ENCODE measurements around the gene CARS1. TPM values are rescaled to one million over a fixed set of nuclear protein-coding genes. Genes with fewer than 3 reads are reported as not detected.
A peak's percentile ranks its signal among the peaks of the same experiment; 100 is the strongest.

Gene CARS1
- total RNA-seq, 6 donors from 2014 or later = 28.9 to 54.1 (median 43.0) TPM

GRCh38 chr11:3016861-3017260 lies 40.4 kb downstream of the CARS1 start:
- no peak for ATAC-seq (ENCODE audit: low FRiP score in 2 of 2)
- Histone ChIP-seq H3K27me3 (no peaks in the 10 kb centered on the region), H3K9me3 (no peaks in the 10 kb centered on the region), H3K4me3 (no peak overlapping the region), H3K27ac (no peak overlapping the region), H3K4me1 (peaks cover 0 to under 1% (median 0%) of the 10 kb centered on the region in 4 donors), H3K36me3 (peaks cover 35 to 93% (median 73%) of the 10 kb centered on the region in 4 donors)
- DNase-seq = no peak
- 96% methylated on average over 10 to 11 of the region's 11 CpGs for WGBS, 2 donors
- TF ChIP-seq CTCF (IDR thresholded peaks at IDR 0.05) (no peak), POLR2AphosphoS5 (IDR thresholded peaks at IDR 0.05) (no peak), EP300 (IDR thresholded peaks at IDR 0.05) (no peak), POLR2A (IDR thresholded peaks at IDR 0.05) (no peak)

GRCh38 chr11:3015796-3016195 lies 41.4 kb downstream of the CARS1 start:
- peaks cover 39 to 99% (median 82%) of the 10 kb centered on the region in 4 donors for H3K36me3 ChIP-seq
- no peak overlapping the region for H3K27ac ChIP-seq
- H3K4me1 ChIP-seq = no peaks in the 10 kb centered on the region
- no peak for ATAC-seq (ENCODE audit: low FRiP score in 2 of 2)
- H3K9me3 ChIP-seq = no peaks in the 10 kb centered on the region
- 92 to 93% methylated on average over 10 of the region's 10 CpGs for WGBS, 2 donors
- no peaks in the 10 kb centered on the region for H3K27me3 ChIP-seq
- TF ChIP-seq POLR2A (IDR thresholded peaks at IDR 0.05) = no peak
- TF ChIP-seq POLR2AphosphoS5 (IDR thresholded peaks at IDR 0.05) = no peak
- TF ChIP-seq CTCF (IDR thresholded peaks at IDR 0.05) = no peak
- no peak for TF ChIP-seq EP300 (IDR thresholded peaks at IDR 0.05)
- no peak for DNase-seq
- H3K4me3 ChIP-seq = no peak overlapping the region

- Histone ChIP-seq H3K27me3 (no peaks in the 10 kb centered on the region), H3K4me1 (no peaks in the 10 kb centered on the region), H3K9me3 (no peaks in the 10 kb centered on the region), H3K27ac (peak overlapping the region in 1 of 4 donors; percentile 27), H3K36me3 (peaks cover 39 to 99% (median 89%) of the 10 kb centered on the region in 4 donors), H3K4me3 (no peak overlapping the region)
- TF ChIP-seq POLR2A (IDR thresholded peaks at IDR 0.05) (no peak), POLR2AphosphoS5 (IDR thresholded peaks at IDR 0.05) (no peak), EP300 (IDR thresholded peaks at IDR 0.05) (no peak), CTCF (IDR thresholded peaks at IDR 0.05) (no peak)
- 88 to 94% methylated on average over 3 to 4 of the region's 4 CpGs for WGBS, 2 donors
- ATAC-seq (ENCODE audit: low FRiP score in 2 of 2) (no peak), DNase-seq (no peak)
These were observed 42.3 kb downstream of the CARS1 start for GRCh38 chr11:3014943-3015342.

- Histone ChIP-seq H3K9me3 (no peaks in the 10 kb centered on the region), H3K27ac (peak overlapping the region in 1 of 4 donors; percentile 44), H3K36me3 (peaks cover 39 to 99% (median 89%) of the 10 kb centered on the region in 4 donors), H3K4me1 (no peaks in the 10 kb centered on the region), H3K27me3 (no peaks in the 10 kb centered on the region), H3K4me3 (no peak overlapping the region)
- no peak for ATAC-seq (ENCODE audit: low FRiP score in 2 of 2)
- DNase-seq = no peak
- WGBS, 2 donors = 78 to 87% methylated on average over 16 of the region's 16 CpGs
- TF ChIP-seq POLR2A (IDR thresholded peaks at IDR 0.05) = no peak
- TF ChIP-seq EP300 (IDR thresholded peaks at IDR 0.05) = no peak
- TF ChIP-seq CTCF (IDR thresholded peaks at IDR 0.05) = no peak
- no peak for TF ChIP-seq POLR2AphosphoS5 (IDR thresholded peaks at IDR 0.05)
These were observed 42.9 kb downstream of the CARS1 start for GRCh38 chr11:3014057-3014938.
